Endothelial cell of umbilical vein (primary cell): Measurements from ENCODE around the gene RAP1GAP. TPM values are rescaled to one million over a fixed set of nuclear protein-coding genes. Genes with fewer than 3 reads are reported as not detected.

ENCODE experiments used
- BruUV-seq: library from RNA; stranded (reverse); fragments of 400-500 nt; replicated peaks from 2 replicates; lab custom pipeline; 2021; lab: Mats Ljungman, UMichigan
- CTCF ChIA-PET: fragments of 300-600, 350-600 bp; sonication (Branson Sonifier 250); formaldehyde crosslinking; loops from one replicate; lab custom pipeline; 2021; ENCODE audit warnings: antibody characterized with exemption, inconsistent platforms; lab: Charles Lee
- POLR2A ChIA-PET: fragments of 300-600, 350-600 bp; sonication (Branson Sonifier 250); formaldehyde crosslinking; loops from one replicate; lab custom pipeline; 2021; ENCODE audit warnings: antibody characterized with exemption, inconsistent platforms; lab: Charles Lee
- DNase-seq: peaks from one replicate; pipeline ENCODE4 v3.0.0-alpha.2; 2011; ENCODE audit warnings: low read depth, low spot score
- FAIRE-seq: peaks from 2 replicates; lab custom pipeline; 2011; peaks lifted over from hg19 to GRCh38; lab: Jason Lieb, UNC
- H2AFZ ChIP-seq: 2 replicates; pipeline ENCODE4 v1.6.0; 2012; ENCODE audit warnings: low read depth, low read length, control low read depth, inconsistent platforms
- H3K27ac ChIP-seq: 2 replicates; pipeline ENCODE4 v1.5.1; 2011; ENCODE audit warnings: low read depth, mild to moderate bottlenecking, control low read depth, low read length, moderate library complexity; ENCODE audit not compliant: insufficient read depth
- H3K27me3 ChIP-seq, 2 experiments: 2 replicates each; pipeline versions ENCODE4 v1.6.0 to v1.6.1; 2011; ENCODE audit warnings: low read length in 2 of 2, mixed read lengths in 1 of 2; ENCODE audit not compliant: control insufficient read depth in 2 of 2, insufficient read depth in 2 of 2
- H3K36me3 ChIP-seq, 2 experiments: 2 replicates in 1 of 2; 3 replicates in 1 of 2; pipeline ENCODE4 v1.5.1; 2011; ENCODE audit warnings: low read length in 2 of 2, mild to moderate bottlenecking in 1 of 2, moderate library complexity in 1 of 2; ENCODE audit not compliant: control insufficient read depth in 2 of 2, insufficient read depth in 2 of 2; ENCODE audit errors: extremely low read depth in 1 of 2
- H3K4me1 ChIP-seq: 3 replicates; pipeline ENCODE4 v1.5.1; 2011; ENCODE audit warnings: mild to moderate bottlenecking, low read length; ENCODE audit not compliant: control insufficient read depth, insufficient read depth; ENCODE audit errors: extremely low read depth
- H3K4me2 ChIP-seq: 2 replicates; pipeline ENCODE4 v1.6.1; 2011; ENCODE audit warnings: low read length, control low read depth, mixed read lengths; ENCODE audit not compliant: insufficient read depth
- H3K4me3 ChIP-seq, 3 experiments: fragments of 200-600 bp in 1 of 3; sonication (generic), shearing (Covaris generic) in 1 of 3; replicated peaks in 1 of 3; 2 replicates each; pipeline ENCODE4 v1.5.1; 2011 to 2016; ENCODE audit warnings: control low read depth in 3 of 3, low read length in 3 of 3, mild to moderate bottlenecking in 2 of 3, inconsistent platforms in 1 of 3, low read depth in 1 of 3, moderate library complexity in 1 of 3; ENCODE audit not compliant: insufficient read depth in 1 of 3
- H3K79me2 ChIP-seq: 2 replicates; pipeline ENCODE4 v1.6.0; 2012; ENCODE audit warnings: low read length, inconsistent platforms; ENCODE audit not compliant: control insufficient read depth, insufficient read depth
- H3K9ac ChIP-seq: replicated peaks from 2 replicates; pipeline ENCODE3; 2011; ENCODE audit warnings: low read length, control low read depth; ENCODE audit not compliant: insufficient read depth; ENCODE audit errors: extremely low read depth
- H3K9me1 ChIP-seq: replicated peaks from 3 replicates; pipeline ENCODE4 v1.6.0; 2011; ENCODE audit warnings: mild to moderate bottlenecking, low read length; ENCODE audit not compliant: control insufficient read depth, insufficient read depth; ENCODE audit errors: extremely low read depth
- H3K9me3 ChIP-seq: replicated peaks from 2 replicates; pipeline ENCODE4 v1.5.1; 2012; ENCODE audit warnings: low read length, inconsistent platforms; ENCODE audit not compliant: control insufficient read depth, insufficient read depth
- H4K20me1 ChIP-seq: replicated peaks from 2 replicates; pipeline ENCODE3; 2011; ENCODE audit warnings: mild to moderate bottlenecking, low read length; ENCODE audit not compliant: control insufficient read depth, insufficient read depth; ENCODE audit errors: extremely low read depth
- CTCF ChIP-seq, 2 donors: IDR thresholded peaks; 1 replicate in 1 of 2; 2 replicates in 1 of 2; pipeline ENCODE4 v1.5.1; 2011; ENCODE audit warnings: low read length in 2 of 2, mild to moderate bottlenecking in 2 of 2, moderate library complexity in 2 of 2, control low read depth in 1 of 2, inconsistent platforms in 1 of 2, low read depth in 1 of 2; ENCODE audit not compliant: insufficient read depth in 1 of 2; ENCODE audit errors: extremely low read depth in 1 of 2
- EZH2 ChIP-seq: IDR thresholded peaks from 2 replicates; pipeline ENCODE4 v1.6.1; 2012; ENCODE audit warnings: borderline replicate concordance, low read depth, mild to moderate bottlenecking, moderate library complexity, low read length, inconsistent platforms; ENCODE audit not compliant: severe bottlenecking
- FOS ChIP-seq: IDR thresholded peaks from 2 replicates; pipeline ENCODE4 v1.6.1; 2011; ENCODE audit warnings: mild to moderate bottlenecking, low read length, moderate library complexity, borderline replicate concordance; ENCODE audit not compliant: insufficient read depth
- GATA2 ChIP-seq: IDR thresholded peaks from 2 replicates; pipeline ENCODE4 v1.7.0; 2011; ENCODE audit warnings: low read depth, mild to moderate bottlenecking, moderate library complexity, mixed read lengths, low read length; ENCODE audit not compliant: insufficient read length, insufficient read depth
- JUN ChIP-seq: IDR thresholded peaks from 2 replicates; pipeline ENCODE4 v1.6.1; 2011; ENCODE audit warnings: borderline replicate concordance, low read depth; ENCODE audit not compliant: insufficient read length, insufficient read depth
- MAX ChIP-seq: IDR thresholded peaks from 2 replicates; pipeline ENCODE4 v1.6.1; 2011; ENCODE audit not compliant: insufficient read depth, insufficient read length
- MYC ChIP-seq: IDR thresholded peaks from one replicate; pipeline ENCODE4 v1.6.1; 2011; ENCODE audit warnings: mild to moderate bottlenecking, low read depth, low read length
- POLR2A ChIP-seq: IDR thresholded peaks from 2 replicates; pipeline ENCODE4 v1.6.1; 2012; ENCODE audit warnings: low read depth, mild to moderate bottlenecking, control low read depth, low read length
- POLR2AphosphoS5 ChIP-seq: IDR thresholded peaks from 2 replicates; pipeline ENCODE4 v1.6.1; 2012; ENCODE audit warnings: low read depth, mild to moderate bottlenecking, control low read depth, low read length, moderate library complexity; ENCODE audit not compliant: insufficient read depth
- dilution Hi-C: fragments of 300-500 bp; cut with MboI; formaldehyde crosslinking; loops from one replicate; pipeline ENCODE4 v1.15.0; 2019; ENCODE audit warnings: low sequenced_read_pairs; ENCODE audit not compliant: extremely low pct_ligation_motif_present
- intact Hi-C: fragments of 100-400 bp; cut with micrococcal nuclease; formaldehyde crosslinking; loops from one replicate; pipeline ENCODE4 v1.10.0; 2022
- polyA plus RNA-seq, 4 experiments: library from polyadenylated mRNA; depleted of rRNA in 3 of 4; stranded (reverse) in 3 of 4; unstranded in 1 of 4; fragments of >200 nt; gene quantifications; 2 replicates each; pipeline versions ENCODE4 v1.2.1 to v1.2.3, GENCODE V29; 2011 to 2012; ENCODE audit warnings: missing spikeins in 1 of 4
- total RNA-seq: library from RNA; stranded (reverse); gene quantifications from 2 replicates; pipeline ENCODE4 v1.2.3, GENCODE V29; 2021

The RAP1GAP gene
- total and polyA plus RNA-seq, 2 donors (not counting 3 experiments of a cell fraction or from before 2014, with no cell fraction given): 0.07 to 0.20 TPM

DNA sequence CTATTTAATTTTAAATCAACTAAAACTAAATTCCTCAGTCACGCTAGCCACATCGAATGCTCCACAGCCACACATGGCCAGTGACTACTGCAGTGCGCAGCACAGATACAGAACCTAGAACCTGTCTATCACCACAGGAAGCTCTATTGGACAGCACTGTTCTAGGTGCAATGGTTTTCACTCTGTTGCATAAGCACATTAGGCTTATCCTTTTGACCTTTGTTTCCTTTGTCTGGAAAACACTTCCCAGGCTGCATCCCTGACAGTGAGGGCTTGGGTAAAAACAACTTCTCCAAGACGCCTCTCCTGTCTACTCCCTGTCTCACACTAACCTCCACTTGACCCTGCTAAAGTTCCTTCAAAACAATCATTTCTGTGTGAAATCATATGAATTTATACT lies 33.6 kb upstream of the RAP1GAP start:
- POLR2A ChIA-PET: no interaction called here
- TF ChIP-seq FOS (no peak), JUN (no peak), MAX (no peak), CTCF (IDR thresholded peaks at IDR 0.05; ENCODE audit: extremely low read depth in 1 of 2, insufficient read depth in 1 of 2, low read depth in 1 of 2, low read length in 2 of 2) (no peak), POLR2A (no peak), POLR2AphosphoS5 (no peak), EZH2 (no peak), GATA2 (no peak), MYC (no peak)
- no peak for FAIRE-seq

More for the DNA sequence above, 33.6 kb upstream of the RAP1GAP start:
- Histone ChIP-seq H2AFZ (no peak overlapping the region), H3K9me1 (no peaks in the 10 kb centered on the region), H4K20me1 (no peaks in the 10 kb centered on the region), H3K9me3 (no peaks in the 10 kb centered on the region), H3K9ac (no peak overlapping the region), H3K27ac (no peak overlapping the region), H3K4me3 (no peak overlapping the region), H3K79me2 (peaks cover 19% of the 10 kb centered on the region), H3K4me1 (peaks cover 20% of the 10 kb centered on the region), H3K36me3 (peaks cover 16 to 43% of the 10 kb centered on the region in 2 experiments), H3K4me2 (no peak overlapping the region), H3K27me3 (no peaks in the 10 kb centered on the region)
- dilution Hi-C loops: no loop called here
- DNase-seq: peak; percentile 12
- CTCF ChIA-PET: interaction anchor here (1.0 to 2.6 kb wide), 7 partner anchors 9 to 79 kb away, joined by 3 to 28 read pairs (median 5); partner anchors contain the start of gene USP48
- no TSS peak for BruUV-seq
- intact Hi-C loops: loop anchor here (1.0 to 10.0 kb wide), 3 partner anchors 80 to 322 kb away; no protein-coding TSS in a partner anchor
